Right lobe of liver (tissue), 4 donors: ENCODE measurements around the gene FXYD7.

Experiments used
- CTCF ChIP-seq, 4 donors: fragments of 200-600 bp in 3 of 4; fragments of 450-650 bp in 1 of 4; IDR thresholded peaks; one replicate each; pipeline versions ENCODE4 v1.5.1 to v1.8.0; 2016 to 2022; ENCODE audit warnings: antibody characterized with exemption in 4 of 4, mild to moderate bottlenecking in 2 of 4
- POLR2A ChIP-seq: fragments of 450-650 bp; IDR thresholded peaks from one replicate; pipeline ENCODE4 v1.6.1; 2017; ENCODE audit warnings: antibody characterized with exemption, mild to moderate bottlenecking
- donor health status: DM: no; HTN: no; CAD: no.
- donor health status: DM: no; HTN: no; CAD: no.
- donor health status: DM: no; HTN: yes; CAD: no.

GRCh38 chr19:35099897-35100275 is 43.2 kb upstream of the FXYD7 start:
- TF ChIP-seq CTCF (IDR thresholded peaks at IDR 0.05) (no peak), POLR2A (no peak)
